HEK293T (cell line): ENCODE measurements around the gene CCDC180.

Source experiments
- CTCF ChIA-PET: fragments of 350-600 bp; formaldehyde crosslinking; extraction: SDS; loops from one replicate; lab custom pipeline; 2021; ENCODE audit warnings: antibody characterized with exemption, inconsistent platforms; lab: Yijun Ruan, JAX
- POLR2A ChIA-PET: fragments of 350-600 bp; formaldehyde crosslinking; extraction: SDS; loops from one replicate; lab custom pipeline; 2020; ENCODE audit warnings: antibody characterized with exemption, inconsistent platforms; lab: Yijun Ruan, JAX
- DNase-seq: peaks from one replicate; pipeline ENCODE4 v3.0.0; 2012; ENCODE audit warnings: mixed read lengths; ENCODE audit errors: extremely low spot score
- ARNT ChIP-seq: fragments of 450-650 bp; IDR thresholded peaks from 2 replicates; pipeline ENCODE4 v1.6.1; 2017; ENCODE audit warnings: mild to moderate bottlenecking
- BHLHE40 ChIP-seq: fragments of 450-650 bp; IDR thresholded peaks from 2 replicates; pipeline ENCODE4 v1.6.1; 2016; ENCODE audit warnings: mild to moderate bottlenecking, moderate library complexity, borderline replicate concordance
- CTBP1 ChIP-seq: fragments of 450-650 bp; IDR thresholded peaks from 2 replicates; pipeline ENCODE4 v1.6.1; 2016; ENCODE audit warnings: borderline replicate concordance
- ELF4 ChIP-seq: fragments of 450-650 bp; IDR thresholded peaks from 2 replicates; pipeline ENCODE4 v1.6.1; 2017; ENCODE audit warnings: antibody characterized with exemption
- FOXA1 ChIP-seq: fragments of 450-650 bp; IDR thresholded peaks from 2 replicates; pipeline ENCODE4 v1.6.1; 2016; ENCODE audit warnings: mild to moderate bottlenecking
- FOXK2 ChIP-seq: fragments of 450-650 bp; IDR thresholded peaks from 2 replicates; pipeline ENCODE4 v1.6.1; 2016; ENCODE audit warnings: mild to moderate bottlenecking
- FOXM1 ChIP-seq: fragments of 450-650 bp; IDR thresholded peaks from 2 replicates; pipeline ENCODE4 v1.6.1; 2017; ENCODE audit warnings: mild to moderate bottlenecking, borderline replicate concordance
- HDGF ChIP-seq: fragments of 450-650 bp; IDR thresholded peaks from 2 replicates; pipeline ENCODE4 v1.6.1; 2017; ENCODE audit warnings: antibody characterized with exemption, borderline replicate concordance
- L3MBTL2 ChIP-seq: fragments of 450-650 bp; conservative IDR thresholded peaks from 2 replicates; pipeline ENCODE4 v1.6.1; 2016; ENCODE audit warnings: mild to moderate bottlenecking
- LEF1 ChIP-seq: fragments of 450-650 bp; IDR thresholded peaks from 2 replicates; pipeline ENCODE4 v1.6.1; 2017; ENCODE audit warnings: mild to moderate bottlenecking, borderline replicate concordance
- NFRKB ChIP-seq: fragments of 450-650 bp; IDR thresholded peaks from 2 replicates; pipeline ENCODE4 v1.6.1; 2016; ENCODE audit warnings: mild to moderate bottlenecking, moderate library complexity
- PKNOX1 ChIP-seq: fragments of 450-650 bp; IDR thresholded peaks from 2 replicates; pipeline ENCODE4 v1.6.1; 2016
- SP1 ChIP-seq: fragments of 450-650 bp; IDR thresholded peaks from 2 replicates; pipeline ENCODE4 v1.6.1; 2017
- SUZ12 ChIP-seq: fragments of 450-650 bp; IDR thresholded peaks from 2 replicates; pipeline ENCODE4 v1.6.1; 2016; ENCODE audit warnings: mild to moderate bottlenecking
- TARDBP ChIP-seq: fragments of 450-650 bp; IDR thresholded peaks from 2 replicates; pipeline ENCODE4 v1.6.1; 2016
- ZNF384 ChIP-seq: fragments of 450-650 bp; IDR thresholded peaks from 2 replicates; pipeline ENCODE4 v1.6.1; 2016

Gene CCDC180

GRCh38 chr9:97299809-97300414, 7.5 kb upstream of the CCDC180 start:
- POLR2A ChIA-PET = no interaction called here
- CTCF ChIA-PET = no interaction called here
- no peak for TF ChIP-seq L3MBTL2
- no peak for TF ChIP-seq ELF4
- TF ChIP-seq FOXM1 = no peak
- no peak for TF ChIP-seq CTBP1
- TF ChIP-seq BHLHE40 = no peak
- no peak for TF ChIP-seq PKNOX1
- no peak for TF ChIP-seq FOXA1
- TF ChIP-seq ZNF384 = no peak
- no peak for TF ChIP-seq SUZ12
- no peak for TF ChIP-seq ARNT
- no peak for TF ChIP-seq HDGF
- no peak for DNase-seq

- no peak for DNase-seq
- TF ChIP-seq BHLHE40 = no peak
- CTCF ChIA-PET = interaction anchor here (0.5 kb wide), 1 partner anchor 858 kb away, joined by 3 read pairs; no protein-coding TSS in a partner anchor
- POLR2A ChIA-PET = no interaction called here
These were observed 6.9 kb upstream of the CCDC180 start for GRCh38 chr9:97300586-97300985.

- TF ChIP-seq BHLHE40 (no peak), PKNOX1 (no peak), ARNT (no peak), ELF4 (no peak), TARDBP (no peak), LEF1 (no peak), SP1 (no peak), L3MBTL2 (no peak), CTBP1 (no peak), NFRKB (no peak), SUZ12 (no peak), FOXM1 (no peak), ZNF384 (no peak), FOXK2 (no peak)
- CTCF ChIA-PET = no interaction called here
- DNase-seq = no peak
- POLR2A ChIA-PET = no interaction called here
These were observed 5.5 kb upstream of the CCDC180 start for GRCh38 chr9:97301974-97302373.

GRCh38 chr9:97304586-97304985, 2.9 kb upstream of the CCDC180 start:
- TF ChIP-seq HDGF = no peak
- TF ChIP-seq SP1 = no peak
- TF ChIP-seq FOXA1 = no peak
- TF ChIP-seq TARDBP = no peak
- TF ChIP-seq L3MBTL2 = no peak
- TF ChIP-seq FOXK2 = no peak
- no peak for TF ChIP-seq BHLHE40
- no peak for TF ChIP-seq ARNT
- TF ChIP-seq NFRKB = no peak
- TF ChIP-seq PKNOX1 = no peak
- no peak for TF ChIP-seq SUZ12
- TF ChIP-seq LEF1 = no peak
- TF ChIP-seq CTBP1 = no peak
- no peak for TF ChIP-seq FOXM1
- TF ChIP-seq ELF4 = no peak
- TF ChIP-seq ZNF384 = no peak
- CTCF ChIA-PET = no interaction called here
- POLR2A ChIA-PET = no interaction called here
- DNase-seq = no peak

- ChIA-PET CTCF (no interaction called here), POLR2A (no interaction called here)
- no peak for DNase-seq
- TF ChIP-seq BHLHE40 = no peak
These were observed 1.8 kb upstream of the CCDC180 start for GRCh38 chr9:97305501-97306298.

- ChIA-PET POLR2A (no interaction called here), CTCF (no interaction called here)
- no peak for TF ChIP-seq ARNT
- TF ChIP-seq ELF4 = no peak
- DNase-seq = no peak
These were observed 368 bp upstream of the CCDC180 start for GRCh38 chr9:97307091-97307490.

GRCh38 chr9:97309260-97309659, 1.8 kb downstream of the CCDC180 start:
- POLR2A ChIA-PET = no interaction called here
- CTCF ChIA-PET = no interaction called here
- no peak for TF ChIP-seq ZNF384
- TF ChIP-seq TARDBP = no peak
- no peak for TF ChIP-seq SP1
- no peak for TF ChIP-seq PKNOX1
- TF ChIP-seq L3MBTL2 = no peak
- TF ChIP-seq CTBP1 = no peak
- no peak for TF ChIP-seq HDGF
- no peak for TF ChIP-seq FOXA1
- DNase-seq = no peak
